ENCODE data around the gene OR4M1.
"Not testable (repeated sequence)": the region's sequence is repeated elsewhere in the genome, so short reads cannot be mapped to it uniquely, and the experiment has no call there.

OR4M1 gene, protein sequence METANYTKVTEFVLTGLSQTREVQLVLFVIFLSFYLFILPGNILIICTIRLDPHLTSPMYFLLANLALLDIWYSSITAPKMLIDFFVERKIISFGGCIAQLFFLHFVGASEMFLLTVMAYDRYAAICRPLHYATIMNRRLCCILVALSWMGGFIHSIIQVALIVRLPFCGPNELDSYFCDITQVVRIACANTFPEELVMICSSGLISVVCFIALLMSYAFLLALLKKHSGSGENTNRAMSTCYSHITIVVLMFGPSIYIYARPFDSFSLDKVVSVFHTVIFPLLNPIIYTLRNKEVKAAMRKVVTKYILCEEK

DNA sequence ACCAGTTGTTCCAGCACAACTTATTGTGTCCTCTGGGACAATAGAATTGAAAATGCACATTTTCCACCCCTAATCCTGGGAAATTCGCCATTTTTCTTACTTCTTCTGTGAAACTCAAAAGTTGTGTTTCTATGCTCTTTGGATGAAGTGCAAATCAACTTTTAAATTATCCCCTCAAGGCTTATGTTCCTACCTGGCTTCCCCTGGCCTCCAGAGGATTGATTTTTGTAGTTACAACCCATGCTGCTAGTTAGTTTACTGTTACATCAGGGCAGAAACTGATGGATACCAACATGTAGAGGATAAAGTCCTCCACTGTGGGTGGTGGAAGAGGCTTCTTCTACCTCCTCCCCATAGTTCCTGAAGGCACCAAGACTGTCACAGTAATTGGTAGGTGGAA is at the start of gene OR4M1:
Gene OR4M1 (plus strand): TSS at position 301 of the 400 bp plus-strand sequence. CDS start 6,819 bp downstream, outside the sequence.
- not testable (repeated sequence) for H3K4me3 ChIP-seq (ENCODE audit: low read depth, low read length)

DNA sequence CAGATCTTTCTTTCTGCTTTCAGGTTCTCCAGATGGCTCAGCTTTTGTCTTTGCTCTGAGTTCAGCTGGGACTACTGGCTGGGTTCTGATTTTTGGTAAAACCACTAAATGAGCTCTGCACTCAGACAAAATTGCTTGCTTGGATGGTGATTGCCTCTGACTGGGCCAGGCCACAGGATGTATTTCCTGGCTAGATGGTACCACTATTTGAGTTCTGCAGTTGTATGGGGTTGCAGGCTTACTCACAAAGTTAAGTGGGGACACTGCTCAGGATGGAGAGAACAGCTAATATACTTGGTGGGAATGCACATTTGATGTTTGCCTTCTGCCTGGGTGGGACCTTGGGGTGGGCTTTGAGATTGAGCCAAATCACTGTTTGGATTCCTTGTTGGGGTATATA is 43.9 kb upstream of the OR4M1 start:
- no peak overlapping the region for H3K4me3 ChIP-seq (ENCODE audit: low read depth, low read length)
- TF ChIP-seq, protein P1, sequence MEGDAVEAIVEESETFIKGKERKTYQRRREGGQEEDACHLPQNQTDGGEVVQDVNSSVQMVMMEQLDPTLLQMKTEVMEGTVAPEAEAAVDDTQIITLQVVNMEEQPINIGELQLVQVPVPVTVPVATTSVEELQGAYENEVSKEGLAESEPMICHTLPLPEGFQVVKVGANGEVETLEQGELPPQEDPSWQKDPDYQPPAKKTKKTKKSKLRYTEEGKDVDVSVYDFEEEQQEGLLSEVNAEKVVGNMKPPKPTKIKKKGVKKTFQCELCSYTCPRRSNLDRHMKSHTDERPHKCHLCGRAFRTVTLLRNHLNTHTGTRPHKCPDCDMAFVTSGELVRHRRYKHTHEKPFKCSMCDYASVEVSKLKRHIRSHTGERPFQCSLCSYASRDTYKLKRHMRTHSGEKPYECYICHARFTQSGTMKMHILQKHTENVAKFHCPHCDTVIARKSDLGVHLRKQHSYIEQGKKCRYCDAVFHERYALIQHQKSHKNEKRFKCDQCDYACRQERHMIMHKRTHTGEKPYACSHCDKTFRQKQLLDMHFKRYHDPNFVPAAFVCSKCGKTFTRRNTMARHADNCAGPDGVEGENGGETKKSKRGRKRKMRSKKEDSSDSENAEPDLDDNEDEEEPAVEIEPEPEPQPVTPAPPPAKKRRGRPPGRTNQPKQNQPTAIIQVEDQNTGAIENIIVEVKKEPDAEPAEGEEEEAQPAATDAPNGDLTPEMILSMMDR (IDR thresholded peaks at IDR 0.05; ENCODE audit: low read depth, low read length), result no peak

DNA sequence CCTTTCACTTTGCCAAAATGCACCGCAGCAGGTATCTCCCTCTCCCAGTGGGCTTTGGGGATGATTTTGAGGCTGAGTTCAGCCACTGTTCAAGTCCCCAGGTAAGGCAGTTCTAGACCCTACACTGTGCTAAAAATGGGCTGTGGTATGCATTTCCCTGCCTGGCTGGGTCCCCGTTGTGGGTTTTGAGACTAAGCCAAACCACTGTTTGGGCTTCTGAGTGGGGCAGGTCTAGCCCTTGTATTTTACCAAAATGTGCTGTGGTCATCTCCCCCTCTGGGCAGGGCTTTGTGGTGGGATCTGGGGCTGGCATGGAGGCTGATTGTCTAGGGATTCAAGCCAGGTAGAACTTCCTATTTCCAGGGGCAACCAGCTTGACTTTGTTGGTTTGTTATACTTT is 43.5 kb upstream of the OR4M1 start:
- TF ChIP-seq, protein P1 (IDR thresholded peaks at IDR 0.05; ENCODE audit: low read depth, low read length), result no peak
- no peak overlapping the region for H3K4me3 ChIP-seq (ENCODE audit: low read depth, low read length)

DNA sequence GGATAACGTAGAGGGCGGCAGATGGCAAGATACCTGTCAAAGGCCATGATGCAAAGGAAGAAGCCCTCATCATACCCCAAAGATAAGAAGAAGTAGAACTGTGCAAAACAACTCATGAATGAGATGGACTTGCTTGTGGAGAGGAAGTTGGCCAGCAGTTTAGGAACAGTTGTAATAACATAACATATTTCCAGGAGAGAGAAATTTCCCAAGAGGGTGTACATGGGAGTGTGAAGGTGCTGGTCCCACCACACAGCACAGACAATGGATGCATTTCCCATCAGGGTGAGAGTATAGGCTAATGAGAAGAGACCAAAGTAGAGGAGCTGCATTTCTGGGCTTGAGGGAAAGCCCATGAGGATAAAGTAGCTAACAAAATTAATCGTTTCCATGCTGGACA is 39.4 kb upstream of the OR4M1 start:
- not testable (repeated sequence) for H3K4me3 ChIP-seq (ENCODE audit: low read depth, low read length)

DNA sequence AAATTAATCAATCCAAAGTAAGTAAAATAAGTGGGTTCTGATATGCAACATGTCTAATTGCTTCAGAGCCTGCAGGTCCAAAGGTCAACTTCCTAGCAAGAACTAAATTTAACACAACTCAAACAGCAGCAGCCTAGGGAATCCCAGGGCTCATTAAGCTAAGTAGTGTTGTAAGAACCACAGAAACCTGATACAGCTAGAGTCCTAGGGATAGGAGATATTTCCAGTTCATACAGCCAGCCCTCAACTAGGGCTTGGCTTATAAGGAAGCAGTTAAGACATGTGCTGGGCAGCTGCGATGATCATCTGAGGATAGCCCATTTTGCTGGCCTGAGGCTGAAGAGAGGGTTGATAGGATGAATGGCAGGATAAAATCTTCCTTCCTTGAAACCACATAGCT is 30.0 kb upstream of the OR4M1 start, which contains the start of gene OR4Q3:
Gene OR4Q3 (plus strand): TSS at position 316 of the 400 bp plus-strand sequence.
- TF ChIP-seq, protein P1 (IDR thresholded peaks at IDR 0.05; ENCODE audit: low read depth, low read length), result no peak

DNA sequence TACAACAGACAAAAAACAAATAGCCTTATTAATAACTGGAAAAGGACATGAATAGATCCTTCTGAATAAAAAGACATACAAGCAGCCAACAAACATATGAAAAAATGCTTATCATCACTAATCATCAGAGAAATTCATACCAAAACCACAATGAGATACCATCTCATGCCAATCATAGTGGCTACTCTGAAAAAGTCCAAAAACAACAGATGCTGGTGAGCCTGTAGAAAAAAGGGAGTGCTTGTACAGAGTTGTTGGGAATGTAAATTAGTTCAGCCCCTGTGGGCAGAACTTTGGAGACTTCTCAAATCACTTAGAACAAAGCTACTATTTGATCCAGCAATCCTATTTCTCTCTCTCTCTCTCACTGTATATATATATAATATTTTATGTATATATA is 21.0 kb upstream of the OR4M1 start:
- not testable (repeated sequence) for H3K4me3 ChIP-seq (ENCODE audit: low read depth, low read length)

More for the DNA sequence above, 30.0 kb upstream of the OR4M1 start, which contains the start of gene OR4Q3:
- H3K4me3 ChIP-seq (ENCODE audit: low read depth, low read length), result no peak within 1 kb of the TSS

DNA sequence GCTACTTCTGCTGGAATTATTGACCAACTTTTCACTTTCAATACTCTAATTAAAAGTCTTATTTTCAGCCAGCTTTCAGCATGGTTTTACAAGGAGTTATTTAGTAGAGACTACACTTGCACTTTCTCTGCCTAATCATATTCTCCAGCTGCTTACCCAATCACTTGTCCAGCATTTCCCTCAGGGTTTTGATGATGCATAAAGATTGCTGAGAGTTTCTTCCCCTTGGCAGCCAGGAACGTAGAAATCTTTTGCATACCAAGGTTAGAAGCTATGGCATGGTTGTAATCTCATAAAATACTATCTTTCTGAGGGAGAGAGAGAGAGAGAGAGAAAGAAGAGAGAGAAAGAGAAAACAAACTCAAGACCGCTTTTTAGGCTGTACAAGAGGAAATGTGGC is 19.1 kb upstream of the OR4M1 start:
- TF ChIP-seq, protein P1 (IDR thresholded peaks at IDR 0.05; ENCODE audit: low read depth, low read length), result no peak
- no peak overlapping the region for H3K4me3 ChIP-seq (ENCODE audit: low read depth, low read length)

DNA sequence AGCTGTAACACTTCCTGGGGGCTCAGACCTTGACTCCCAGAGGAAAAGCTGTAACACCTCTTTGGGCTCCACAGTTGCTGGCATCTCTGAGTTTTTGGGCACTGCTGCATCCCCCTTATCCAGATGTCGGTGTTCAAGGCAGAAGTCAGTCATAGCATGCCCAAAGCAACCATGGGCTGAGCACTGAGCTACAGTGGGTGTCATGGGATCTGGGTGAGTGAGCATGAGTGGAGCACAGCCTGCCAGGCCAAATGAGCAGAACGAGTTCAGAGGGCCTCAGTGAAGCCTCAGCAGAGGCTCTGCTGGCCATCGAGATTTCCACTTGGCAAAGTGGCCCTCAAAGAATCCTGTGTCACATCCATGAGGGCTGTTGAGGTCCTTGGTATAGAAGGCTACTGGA is 1.8 kb upstream of the OR4M1 start:
- not testable (repeated sequence) for H3K4me3 ChIP-seq (ENCODE audit: low read depth, low read length)

DNA sequence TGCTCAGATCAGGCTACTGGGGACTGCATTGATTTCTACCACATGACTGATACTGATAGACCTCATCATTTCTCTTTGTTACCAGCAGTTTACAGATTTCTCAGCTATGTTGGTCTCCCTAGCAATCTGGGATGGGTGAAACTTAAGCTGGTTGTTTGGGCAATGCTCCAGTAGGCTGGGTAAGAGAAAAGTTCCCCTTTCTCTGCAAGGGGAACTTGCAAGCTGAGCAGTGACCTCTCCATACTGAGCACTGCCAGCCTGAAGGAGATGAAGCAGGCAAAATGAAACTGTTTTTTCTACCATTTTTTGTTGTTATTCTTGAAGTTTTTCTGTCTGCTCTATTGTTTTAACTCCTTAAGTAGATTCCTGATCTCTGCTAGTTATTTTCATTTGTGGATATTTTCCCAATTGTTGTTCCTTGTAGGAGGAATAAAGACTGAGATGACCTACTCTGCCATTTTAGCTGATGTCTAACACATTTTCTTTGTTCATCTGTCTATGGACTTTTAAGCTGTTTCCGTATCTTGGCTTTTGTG is 1.3 kb upstream of the OR4M1 start:
- TF ChIP-seq, protein P1 (IDR thresholded peaks at IDR 0.05; ENCODE audit: low read depth, low read length), result no peak
- H3K4me3 ChIP-seq (ENCODE audit: low read depth, low read length), result no peak overlapping the region

DNA sequence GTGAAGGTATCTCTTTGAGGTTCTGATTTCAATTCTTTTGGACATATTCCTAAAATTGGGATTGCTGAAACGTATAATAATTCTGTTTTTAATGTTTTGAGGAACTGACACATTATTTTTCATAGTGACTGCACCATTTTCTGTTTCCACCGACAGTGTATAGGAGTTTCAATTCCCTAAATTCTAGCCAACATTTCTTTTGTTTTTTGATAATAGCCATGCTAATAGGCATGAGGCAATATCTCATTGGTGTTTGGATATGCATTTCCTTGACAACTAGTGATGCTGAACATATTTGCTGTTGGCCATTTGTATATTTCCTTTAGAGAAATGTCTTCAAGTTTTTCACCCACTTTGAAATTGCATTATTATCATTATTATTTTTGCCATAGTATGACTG is 850 bp upstream of the OR4M1 start:
- not testable (repeated sequence) for H3K4me3 ChIP-seq (ENCODE audit: low read depth, low read length)

All from WI38 (cell line).